Uterus (tissue), 2 donors: Measurements from ENCODE around the gene PSD.

Experiments
- CTCF ChIP-seq, 4 experiments: fragments of 200-600 bp in 2 of 4; fragments of 450-650 bp in 2 of 4; sonication (generic) in 2 of 4; IDR thresholded peaks; one replicate each; pipeline ENCODE4 v1.5.1; 2016 to 2019; ENCODE audit warnings: antibody characterized with exemption in 4 of 4, mild to moderate bottlenecking in 2 of 4, moderate library complexity in 1 of 4
- POLR2A ChIP-seq, 2 donors: fragments of 450-650 bp; IDR thresholded peaks; one replicate each; pipeline ENCODE4 v1.6.1; 2016; ENCODE audit warnings: antibody characterized with exemption in 2 of 2, mild to moderate bottlenecking in 1 of 2, moderate library complexity in 1 of 2

GRCh38 chr10:102467971-102468438 lies 49.4 kb upstream of the PSD start:
- no peak for TF ChIP-seq POLR2A (IDR thresholded peaks at IDR 0.05)
- no peak for TF ChIP-seq CTCF (IDR thresholded peaks at IDR 0.05)
